ENCODE data around the gene COMMD8.

COMMD8 gene

DNA sequence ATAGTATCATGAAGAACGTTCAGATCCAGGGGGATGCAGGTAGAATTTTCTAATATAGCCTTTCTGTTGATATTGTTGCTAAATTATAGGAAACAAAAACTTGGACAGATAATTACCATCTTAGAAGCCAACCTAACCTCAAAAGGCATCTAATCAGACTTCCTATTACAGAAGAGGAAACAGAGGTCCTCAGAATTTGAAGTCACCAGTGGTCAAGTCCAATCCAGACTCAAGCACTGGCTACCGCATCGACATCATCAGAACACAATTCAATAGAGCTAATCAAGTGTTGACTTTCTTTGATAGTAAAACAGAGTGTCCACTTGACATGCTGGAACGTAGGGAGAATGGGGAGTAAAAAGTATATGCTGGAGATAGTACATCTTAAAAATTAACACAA lies 11.3 kb upstream of the COMMD8 start:
- Histone ChIP-seq H3K4me3 (ENCODE audit: low read depth in 1 of 2, low read length in 2 of 2) (no peak overlapping the region), H3K9ac (ENCODE audit: low read depth in 1 of 2, low read length in 2 of 2) (no peak overlapping the region), H3K27ac (ENCODE audit: low read depth, low read length) (no peak overlapping the region), H3K36me3 (ENCODE audit: control insufficient read depth in 1 of 2, insufficient read depth in 2 of 2, low read length in 2 of 2) (no peaks in the 10 kb centered on the region), H3K9me3 (ENCODE audit: control insufficient read depth in 1 of 2, low read length in 2 of 2) (no peaks in the 10 kb centered on the region), H3K27me3 (ENCODE audit: control insufficient read depth in 1 of 2, insufficient read depth in 2 of 2, low read length in 2 of 2) (no peaks in the 10 kb centered on the region), H3K4me1 (ENCODE audit: control insufficient read depth in 1 of 2, insufficient read depth in 2 of 2, low read length in 2 of 2) (no peaks in the 10 kb centered on the region)

DNA sequence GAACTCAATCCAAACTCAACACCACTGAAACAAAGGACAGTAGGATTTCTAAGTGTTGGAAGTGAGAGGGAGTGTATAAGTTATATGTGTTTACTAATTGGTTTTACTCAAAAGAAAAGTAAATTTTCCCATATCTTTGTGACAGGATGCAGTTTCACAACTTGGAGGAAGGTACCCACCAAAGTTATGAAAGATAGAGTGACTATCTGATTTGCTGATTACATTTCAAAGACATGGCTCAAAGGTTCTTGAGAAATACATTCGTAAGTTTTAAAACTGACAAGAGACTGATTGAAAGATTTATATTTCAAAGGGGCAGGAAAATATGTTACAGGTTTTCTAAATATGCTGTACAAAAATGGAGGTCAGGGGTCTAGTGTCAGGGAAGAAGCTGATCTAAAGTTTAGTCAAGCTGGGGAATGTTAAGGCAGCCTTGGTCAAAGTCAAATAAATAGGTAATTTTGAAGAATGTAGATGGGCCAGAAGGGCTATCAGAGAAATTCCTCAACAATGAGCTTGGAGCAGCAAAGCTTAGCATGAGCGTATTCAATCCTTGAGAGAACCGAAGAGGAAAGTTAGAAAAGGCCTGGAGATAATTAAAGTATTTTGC lies 9.7 kb upstream of the COMMD8 start:
- H3K36me3 ChIP-seq (ENCODE audit: control insufficient read depth in 1 of 2, insufficient read depth in 2 of 2, low read length in 2 of 2): no peaks in the 10 kb centered on the region
- H3K27me3 ChIP-seq (ENCODE audit: control insufficient read depth in 1 of 2, insufficient read depth in 2 of 2, low read length in 2 of 2): no peaks in the 10 kb centered on the region
- no peaks in the 10 kb centered on the region for H3K4me1 ChIP-seq (ENCODE audit: control insufficient read depth in 1 of 2, insufficient read depth in 2 of 2, low read length in 2 of 2)
- no peaks in the 10 kb centered on the region for H3K9me3 ChIP-seq (ENCODE audit: control insufficient read depth in 1 of 2, low read length in 2 of 2)
- no peak overlapping the region for H3K9ac ChIP-seq (ENCODE audit: low read depth in 1 of 2, low read length in 2 of 2)
- no peak overlapping the region for H3K27ac ChIP-seq (ENCODE audit: low read depth, low read length)
- no peak overlapping the region for H3K4me3 ChIP-seq (ENCODE audit: low read depth in 1 of 2, low read length in 2 of 2)

DNA sequence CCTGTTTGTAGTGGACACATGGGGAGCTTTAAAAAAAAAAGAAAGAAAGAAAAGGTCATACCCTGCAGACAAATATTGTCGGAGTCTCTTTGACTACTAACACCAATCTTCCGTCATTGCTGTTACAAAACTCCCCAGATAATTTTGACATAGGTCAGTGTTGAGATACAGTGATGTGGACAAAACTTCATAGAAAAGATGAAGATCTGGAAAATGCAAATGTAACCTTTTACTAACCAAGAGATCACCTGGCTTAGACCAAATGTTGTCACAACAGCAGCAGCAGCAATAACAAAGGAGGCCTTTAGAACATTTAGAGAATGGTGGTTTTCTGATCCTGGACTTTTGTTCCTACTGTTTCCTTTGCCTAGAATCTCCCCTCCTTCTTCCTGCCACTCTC lies 8.1 kb upstream of the COMMD8 start:
- Histone ChIP-seq H3K27ac (ENCODE audit: low read depth, low read length) (no peak overlapping the region), H3K27me3 (ENCODE audit: control insufficient read depth in 1 of 2, insufficient read depth in 2 of 2, low read length in 2 of 2) (no peaks in the 10 kb centered on the region), H3K9me3 (ENCODE audit: control insufficient read depth in 1 of 2, low read length in 2 of 2) (no peaks in the 10 kb centered on the region), H3K4me3 (ENCODE audit: low read depth in 1 of 2, low read length in 2 of 2) (no peak overlapping the region), H3K36me3 (ENCODE audit: control insufficient read depth in 1 of 2, insufficient read depth in 2 of 2, low read length in 2 of 2) (no peaks in the 10 kb centered on the region), H3K9ac (ENCODE audit: low read depth in 1 of 2, low read length in 2 of 2) (no peak overlapping the region), H3K4me1 (ENCODE audit: control insufficient read depth in 1 of 2, insufficient read depth in 2 of 2, low read length in 2 of 2) (no peaks in the 10 kb centered on the region)

DNA sequence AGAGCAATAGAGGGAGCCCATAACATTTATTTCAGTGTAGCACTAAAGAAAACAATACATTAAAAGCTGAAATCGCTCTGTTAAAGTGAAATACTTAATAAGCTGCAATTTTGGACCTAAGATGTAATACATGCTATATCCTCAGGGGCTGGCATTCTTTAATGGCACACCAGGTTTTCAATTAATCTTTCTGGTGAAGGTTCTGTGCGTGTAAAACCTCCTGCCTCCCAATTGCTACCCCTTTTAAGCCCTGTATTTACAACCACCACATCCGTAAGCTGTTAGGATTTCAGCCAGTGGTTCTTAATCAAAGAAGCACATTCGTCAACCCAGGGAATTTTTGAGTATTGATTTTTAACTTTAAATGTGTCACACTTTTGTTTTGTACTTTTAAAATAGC lies 7.6 kb upstream of the COMMD8 start:
- no peaks in the 10 kb centered on the region for H3K36me3 ChIP-seq (ENCODE audit: control insufficient read depth in 1 of 2, insufficient read depth in 2 of 2, low read length in 2 of 2)
- no peak overlapping the region for H3K4me3 ChIP-seq (ENCODE audit: low read depth in 1 of 2, low read length in 2 of 2)
- no peak overlapping the region for H3K27ac ChIP-seq (ENCODE audit: low read depth, low read length)
- no peaks in the 10 kb centered on the region for H3K4me1 ChIP-seq (ENCODE audit: control insufficient read depth in 1 of 2, insufficient read depth in 2 of 2, low read length in 2 of 2)
- H3K27me3 ChIP-seq (ENCODE audit: control insufficient read depth in 1 of 2, insufficient read depth in 2 of 2, low read length in 2 of 2): no peaks in the 10 kb centered on the region
- H3K9me3 ChIP-seq (ENCODE audit: control insufficient read depth in 1 of 2, low read length in 2 of 2): no peaks in the 10 kb centered on the region
- H3K9ac ChIP-seq (ENCODE audit: low read depth in 1 of 2, low read length in 2 of 2): no peak overlapping the region

DNA sequence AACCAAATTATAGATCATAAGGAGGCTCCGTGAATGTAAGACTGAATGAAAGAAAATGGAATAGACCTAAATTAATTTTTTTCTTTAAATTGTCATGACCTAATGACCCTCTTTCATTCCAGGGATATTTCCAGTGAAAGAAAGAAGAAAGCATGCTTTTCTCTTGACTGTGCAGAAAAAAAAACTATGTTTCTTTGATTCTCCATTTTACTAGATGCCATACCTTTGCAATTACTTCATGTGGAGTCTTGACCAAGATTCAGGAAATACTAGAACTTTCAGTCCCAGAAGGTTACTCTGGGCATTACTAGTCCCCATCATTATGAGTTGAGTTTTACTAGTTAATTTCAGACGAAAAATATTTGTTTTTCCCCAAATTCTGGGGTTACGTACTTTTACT lies 6.4 kb upstream of the COMMD8 start:
- Histone ChIP-seq H3K4me1 (ENCODE audit: control insufficient read depth in 1 of 2, insufficient read depth in 2 of 2, low read length in 2 of 2) (no peaks in the 10 kb centered on the region), H3K36me3 (ENCODE audit: control insufficient read depth in 1 of 2, insufficient read depth in 2 of 2, low read length in 2 of 2) (no peaks in the 10 kb centered on the region), H3K4me3 (ENCODE audit: low read depth in 1 of 2, low read length in 2 of 2) (no peak overlapping the region), H3K27ac (ENCODE audit: low read depth, low read length) (no peak overlapping the region), H3K9me3 (ENCODE audit: control insufficient read depth in 1 of 2, low read length in 2 of 2) (no peaks in the 10 kb centered on the region), H3K9ac (ENCODE audit: low read depth in 1 of 2, low read length in 2 of 2) (no peak overlapping the region), H3K27me3 (ENCODE audit: control insufficient read depth in 1 of 2, insufficient read depth in 2 of 2, low read length in 2 of 2) (no peaks in the 10 kb centered on the region)

DNA sequence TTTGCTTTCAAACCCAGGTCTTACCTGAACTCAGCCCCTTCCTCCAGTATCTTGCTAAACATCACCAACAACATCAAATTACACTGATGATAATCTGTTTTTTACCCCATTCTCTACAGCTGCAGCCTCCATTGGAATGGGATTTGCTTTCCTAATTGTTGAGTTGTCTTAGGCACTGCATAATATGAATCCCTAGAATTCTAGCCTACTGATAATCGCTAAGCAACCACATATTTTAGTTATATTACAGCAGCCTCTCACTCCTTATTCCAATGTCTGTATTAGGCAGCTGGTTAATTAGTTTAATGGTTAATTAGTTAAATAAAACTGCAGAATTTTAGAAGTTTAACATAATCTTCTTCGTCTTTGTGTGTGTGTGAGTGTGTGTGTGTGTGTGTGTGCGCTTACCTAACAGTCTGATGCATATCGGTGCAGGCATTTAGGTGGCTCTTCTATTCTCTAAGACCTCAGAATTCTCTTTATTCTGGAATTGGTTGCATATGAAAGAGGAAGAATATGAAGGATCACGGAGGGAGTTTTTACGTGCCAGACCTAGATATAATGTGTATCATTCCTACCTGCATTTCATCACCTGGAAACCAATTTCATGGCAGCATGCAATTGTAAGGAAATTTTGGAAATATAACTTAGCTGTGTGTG lies 5.3 kb upstream of the COMMD8 start:
- Histone ChIP-seq H3K9me3 (ENCODE audit: control insufficient read depth in 1 of 2, low read length in 2 of 2) (no peaks in the 10 kb centered on the region), H3K4me1 (ENCODE audit: control insufficient read depth in 1 of 2, insufficient read depth in 2 of 2, low read length in 2 of 2) (peaks cover 2 to 4% of the 10 kb centered on the region in 2 donors), H3K4me3 (ENCODE audit: low read depth in 1 of 2, low read length in 2 of 2) (no peak overlapping the region), H3K36me3 (ENCODE audit: control insufficient read depth in 1 of 2, insufficient read depth in 2 of 2, low read length in 2 of 2) (no peaks in the 10 kb centered on the region), H3K27ac (ENCODE audit: low read depth, low read length) (no peak overlapping the region), H3K27me3 (ENCODE audit: control insufficient read depth in 1 of 2, insufficient read depth in 2 of 2, low read length in 2 of 2) (no peaks in the 10 kb centered on the region), H3K9ac (ENCODE audit: low read depth in 1 of 2, low read length in 2 of 2) (no peak overlapping the region)

DNA sequence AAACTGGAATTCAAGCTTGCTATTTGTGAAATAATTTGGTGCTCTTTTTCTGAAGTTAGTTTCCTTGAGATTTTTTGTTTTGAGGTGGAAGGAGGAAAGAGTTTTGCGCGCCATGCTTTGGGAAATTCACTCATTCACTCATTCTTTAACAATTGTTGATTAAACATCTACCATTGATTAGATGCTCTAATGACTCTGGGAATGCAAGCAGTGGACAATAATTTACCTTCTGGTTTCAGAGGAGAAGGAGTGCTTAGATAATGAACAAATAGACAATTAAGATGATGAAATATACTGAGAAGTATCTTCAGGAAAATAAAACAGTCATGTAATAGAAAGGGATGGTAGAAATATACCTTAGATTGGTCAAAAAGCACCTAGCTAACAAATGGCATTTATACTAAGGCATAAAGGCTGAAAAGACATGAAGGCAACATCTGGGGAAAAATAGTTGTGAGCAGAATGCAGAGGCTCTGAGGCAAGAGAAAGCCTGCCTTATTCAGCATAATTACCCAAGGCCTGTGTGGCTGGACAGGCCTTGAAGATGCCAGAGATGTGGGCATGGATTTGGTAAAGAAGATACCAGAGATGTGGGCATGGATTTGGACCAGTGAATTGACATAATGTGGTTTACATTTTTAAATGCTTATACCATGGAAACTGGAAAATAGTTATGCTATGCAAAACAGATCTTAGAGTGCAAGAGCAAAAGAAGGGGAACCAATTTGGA lies 2.7 kb upstream of the COMMD8 start:
- H3K27ac ChIP-seq (ENCODE audit: low read depth, low read length): no peak overlapping the region
- no peaks in the 10 kb centered on the region for H3K9me3 ChIP-seq (ENCODE audit: control insufficient read depth in 1 of 2, low read length in 2 of 2)
- no peak overlapping the region for H3K4me3 ChIP-seq (ENCODE audit: low read depth in 1 of 2, low read length in 2 of 2)
- no peaks in the 10 kb centered on the region for H3K36me3 ChIP-seq (ENCODE audit: control insufficient read depth in 1 of 2, insufficient read depth in 2 of 2, low read length in 2 of 2)
- no peak overlapping the region for H3K9ac ChIP-seq (ENCODE audit: low read depth in 1 of 2, low read length in 2 of 2)
- no peaks in the 10 kb centered on the region for H3K27me3 ChIP-seq (ENCODE audit: control insufficient read depth in 1 of 2, insufficient read depth in 2 of 2, low read length in 2 of 2)
- H3K4me1 ChIP-seq (ENCODE audit: control insufficient read depth in 1 of 2, insufficient read depth in 2 of 2, low read length in 2 of 2): peaks cover 6 to 8% of the 10 kb centered on the region in 2 donors

DNA sequence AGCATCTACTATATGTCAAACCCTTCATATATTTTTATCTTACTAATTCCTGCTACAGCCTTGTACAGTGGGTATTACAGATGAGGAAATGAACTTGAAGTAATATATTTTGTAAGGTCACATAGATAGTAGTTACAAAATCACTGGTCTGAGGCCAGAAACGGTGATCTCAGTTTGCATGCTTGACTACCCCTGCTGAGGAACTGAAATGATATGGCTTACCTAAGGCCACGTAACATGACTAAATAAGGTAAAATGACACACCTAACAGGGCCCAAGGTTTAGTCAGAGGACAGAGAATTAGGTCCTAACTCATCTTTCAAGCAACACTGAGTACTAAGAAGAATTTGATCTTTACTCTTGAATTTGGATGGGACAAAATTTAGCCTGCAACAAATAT lies 1.5 kb upstream of the COMMD8 start:
- Histone ChIP-seq H3K27ac (ENCODE audit: low read depth, low read length) (no peak overlapping the region), H3K9ac (ENCODE audit: low read depth in 1 of 2, low read length in 2 of 2) (no peak overlapping the region), H3K9me3 (ENCODE audit: control insufficient read depth in 1 of 2, low read length in 2 of 2) (no peaks in the 10 kb centered on the region)

DNA sequence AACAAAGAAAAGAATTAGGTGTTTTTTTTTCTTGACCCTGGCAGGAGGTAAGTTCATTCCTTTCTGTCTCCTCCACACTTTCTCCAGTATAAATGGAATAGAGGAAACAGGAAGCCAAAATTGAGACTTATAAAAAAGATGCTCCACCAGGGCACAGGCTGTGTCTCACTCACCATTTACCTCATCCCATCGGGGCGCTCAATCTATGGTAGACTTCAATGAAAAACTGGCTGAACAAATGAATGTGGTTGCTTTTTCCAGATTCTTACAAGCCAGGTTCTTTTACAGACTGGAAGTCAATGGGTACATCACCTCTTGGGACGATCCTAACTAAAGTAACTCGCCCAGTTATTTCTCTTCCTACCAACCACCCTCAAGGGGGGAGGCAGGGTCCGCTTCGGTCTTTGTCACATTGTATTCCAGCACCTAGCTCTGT lies 685 bp downstream of the COMMD8 start:
- no peaks in the 10 kb centered on the region for H3K36me3 ChIP-seq (ENCODE audit: control insufficient read depth in 1 of 2, insufficient read depth in 2 of 2, low read length in 2 of 2)
- no peak overlapping the region for H3K27ac ChIP-seq (ENCODE audit: low read depth, low read length)
- H3K4me1 ChIP-seq (ENCODE audit: control insufficient read depth in 1 of 2, insufficient read depth in 2 of 2, low read length in 2 of 2): peaks cover 6 to 8% of the 10 kb centered on the region in 2 donors
- H3K9ac ChIP-seq (ENCODE audit: low read depth in 1 of 2, low read length in 2 of 2): peak overlapping the region; percentile 69 to 71
- no peaks in the 10 kb centered on the region for H3K9me3 ChIP-seq (ENCODE audit: control insufficient read depth in 1 of 2, low read length in 2 of 2)
- H3K4me3 ChIP-seq (ENCODE audit: low read depth in 1 of 2, low read length in 2 of 2): peak overlapping the region; percentile 90 to 93
- no peaks in the 10 kb centered on the region for H3K27me3 ChIP-seq (ENCODE audit: control insufficient read depth in 1 of 2, insufficient read depth in 2 of 2, low read length in 2 of 2)

More for the DNA sequence above, 1.5 kb upstream of the COMMD8 start:
- no peaks in the 10 kb centered on the region for H3K27me3 ChIP-seq (ENCODE audit: control insufficient read depth in 1 of 2, insufficient read depth in 2 of 2, low read length in 2 of 2)
- no peaks in the 10 kb centered on the region for H3K36me3 ChIP-seq (ENCODE audit: control insufficient read depth in 1 of 2, insufficient read depth in 2 of 2, low read length in 2 of 2)
- H3K4me3 ChIP-seq (ENCODE audit: low read depth in 1 of 2, low read length in 2 of 2): no peak overlapping the region
- H3K4me1 ChIP-seq (ENCODE audit: control insufficient read depth in 1 of 2, insufficient read depth in 2 of 2, low read length in 2 of 2): peaks cover 6 to 8% of the 10 kb centered on the region in 2 donors

DNA sequence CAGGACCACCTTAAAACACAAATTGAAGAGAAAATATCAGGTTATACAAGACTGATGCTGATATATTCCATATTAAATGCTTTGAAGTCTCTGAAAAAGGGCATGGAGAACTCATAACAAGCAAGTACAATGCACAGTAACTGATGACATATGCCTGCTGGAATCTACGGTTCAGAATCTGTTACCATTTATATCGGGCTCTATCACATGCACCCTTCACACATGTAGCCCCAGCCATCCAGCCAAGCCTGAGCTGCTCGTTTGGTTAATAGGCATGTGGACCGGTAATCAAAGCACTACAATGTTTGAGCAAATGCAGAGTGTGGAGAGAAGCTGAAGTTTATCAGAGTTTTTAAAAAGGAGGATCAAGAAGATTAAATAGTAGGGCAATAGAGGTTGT lies 11.8 kb downstream of the COMMD8 start:
- H3K9me3 ChIP-seq (ENCODE audit: control insufficient read depth in 1 of 2, low read length in 2 of 2): no peaks in the 10 kb centered on the region
- H3K4me1 ChIP-seq (ENCODE audit: control insufficient read depth in 1 of 2, insufficient read depth in 2 of 2, low read length in 2 of 2): no peaks in the 10 kb centered on the region
- no peaks in the 10 kb centered on the region for H3K27me3 ChIP-seq (ENCODE audit: control insufficient read depth in 1 of 2, insufficient read depth in 2 of 2, low read length in 2 of 2)
- peaks cover 5 to 18% of the 10 kb centered on the region in 2 donors for H3K36me3 ChIP-seq (ENCODE audit: control insufficient read depth in 1 of 2, insufficient read depth in 2 of 2, low read length in 2 of 2)
- H3K4me3 ChIP-seq (ENCODE audit: low read depth in 1 of 2, low read length in 2 of 2): no peak overlapping the region
- H3K27ac ChIP-seq (ENCODE audit: low read depth, low read length): no peak overlapping the region
- H3K9ac ChIP-seq (ENCODE audit: low read depth in 1 of 2, low read length in 2 of 2): no peak overlapping the region

Data from duodenal mucosa (tissue), 2 donors.